Fibroblast of skin of right quadriceps (primary cell): ENCODE results near the gene NOC2L.
"Not testable (repeated sequence)": the region's sequence is repeated elsewhere in the genome, so short reads cannot be mapped to it uniquely, and the experiment has no call there.

Source experiments
- DNase-seq: peaks from one replicate; pipeline ENCODE4 v3.0.0-alpha.2; 2013

NOC2L gene

DNA sequence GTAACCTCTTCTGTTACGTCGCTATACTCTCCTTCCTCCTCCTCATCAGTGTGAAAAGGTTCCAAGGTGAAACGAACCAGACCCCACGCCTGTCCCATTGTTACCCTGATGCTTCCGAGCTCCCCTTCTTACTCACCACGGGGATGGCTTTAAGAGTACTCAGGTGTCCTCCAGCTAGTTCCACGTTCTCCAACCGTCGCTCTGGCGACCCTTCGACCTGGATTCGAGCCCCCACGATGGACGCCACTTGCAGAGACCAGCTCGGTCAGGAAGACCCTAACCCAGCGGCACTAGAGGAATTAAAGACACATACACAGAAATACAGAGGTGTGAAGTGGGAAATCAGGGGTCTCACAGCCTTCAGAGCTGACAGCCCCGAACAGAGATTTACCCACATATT is 61.1 kb downstream of the NOC2L start:
- DNase-seq, result not testable (repeated sequence)

DNA sequence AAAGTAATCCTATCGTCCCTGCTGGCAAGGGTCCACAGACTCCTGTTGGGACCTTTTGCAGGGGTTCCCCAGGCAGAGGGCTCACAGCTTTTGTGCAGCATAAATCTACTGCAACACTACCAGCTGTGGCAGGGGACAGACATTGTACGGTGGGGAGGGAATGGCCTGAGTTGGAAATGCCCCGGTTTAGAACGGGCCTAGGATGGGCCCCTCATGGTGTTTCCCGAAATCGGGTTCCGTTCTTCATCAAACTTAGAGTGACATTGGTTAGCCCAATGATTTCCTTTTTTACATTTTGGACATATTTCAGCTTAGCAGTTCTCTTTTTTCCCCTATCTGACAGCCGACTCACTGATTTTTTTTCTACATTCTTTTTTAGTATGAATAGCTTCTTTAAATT is 61.8 kb downstream of the NOC2L start:
- DNase-seq, result no peak
